ENCODE data around the gene CPNE8. TPM values are rescaled to one million over a fixed set of nuclear protein-coding genes. Genes with fewer than 3 reads are reported as not detected.

The CPNE8 gene
- total and polyA plus RNA-seq, 10 of the 15 experiments (the other 5 are each of a cell fraction or from before 2014, with no cell fraction given), result 11.3 to 38.4 (median 18.9) TPM

GRCh38 chr12:38919191-38919590 lies 13.8 kb upstream of the CPNE8 start:
- intact Hi-C loops (cut with micrococcal nuclease; ENCODE audit: unreplicated experiment), result no loop called here
- RAD21 ChIA-PET (ENCODE audit: unreplicated experiment), result interaction anchor here (0.9 to 3.3 kb wide), 5 partner anchors 13 to 592 kb away, joined by 3 to 18 read pairs (median 4); no protein-coding TSS in a partner anchor
- FAIRE-seq (no peak), ATAC-seq (no peak), DNase-seq (ENCODE audit: low read depth, low spot score) (no peak)
- in situ Hi-C loops (cut with MboI), result loop anchor here (25.0 kb wide), 1 partner anchor 232 kb away; no protein-coding TSS in a partner anchor
- Histone ChIP-seq H3K27ac (ENCODE audit: control insufficient read depth, insufficient read depth) (no peak overlapping the region), H3K79me2 (ENCODE audit: control insufficient read depth, insufficient read depth, low read length) (no peaks in the 10 kb centered on the region), H3K4me3 (no peak overlapping the region), H4K20me1 (ENCODE audit: control insufficient read depth, insufficient read depth) (no peaks in the 10 kb centered on the region), H3K36me3 (ENCODE audit: control insufficient read depth in 2 of 2, insufficient read depth in 2 of 2, low read length in 1 of 2) (no peaks in the 10 kb centered on the region), H2AFZ (ENCODE audit: control insufficient read depth, low read depth, low read length) (no peak overlapping the region), H3K9me3 (replicated peaks; ENCODE audit: control insufficient read depth, insufficient read depth, low read length) (no peaks in the 10 kb centered on the region), H3K4me1 (ENCODE audit: control insufficient read depth, insufficient read depth, low read length) (no peaks in the 10 kb centered on the region), H3K27me3 (replicated peaks in 1 of 2; ENCODE audit: control insufficient read depth in 2 of 2, insufficient read depth in 2 of 2, low read length in 1 of 2) (no peaks in the 10 kb centered on the region), H3K4me2 (ENCODE audit: control insufficient read depth, insufficient read depth) (no peak overlapping the region), H3K9ac (ENCODE audit: control insufficient read depth, insufficient read depth, low read length) (no peak overlapping the region)
- POLR2A ChIA-PET, result no interaction called here
- SMC1A ChIA-PET (ENCODE audit: uncharacterized antibody, unreplicated experiment), result interaction anchor here (0.6 to 3.3 kb wide), 6 partner anchors 8 to 184 kb away, joined by 3 to 90 read pairs (median 4); no protein-coding TSS in a partner anchor
- BruUV-seq (replicated peaks), result no TSS peak
- CTCF ChIA-PET, result interaction anchor here (1.0 to 4.7 kb wide), 6 partner anchors 8 to 591 kb away, joined by 3 to 118 read pairs (median 8); no protein-coding TSS in a partner anchor
- WGBS (ENCODE audit: insufficient coverage, insufficient replicate concordance, low lambda C conversion rate, missing lambda C conversion rate), result 56% methylated on average over 5 of the region's 5 CpGs
- TF ChIP-seq SREBF2 (IDR thresholded peaks at IDR 0.05; ENCODE audit: low read length) (no peak), IKZF2 (IDR thresholded peaks at IDR 0.05) (no peak), CBX5 (IDR thresholded peaks at IDR 0.05; ENCODE audit: low read depth) (no peak), ZNF24 (IDR thresholded peaks at IDR 0.05) (no peak), ATF7 (IDR thresholded peaks at IDR 0.05; ENCODE audit: low read depth) (no peak), BMI1 (IDR thresholded peaks at IDR 0.05; ENCODE audit: borderline replicate concordance) (no peak), ESRRA (IDR thresholded peaks at IDR 0.05; ENCODE audit: low read length) (no peak), WRNIP1 (IDR thresholded peaks at IDR 0.05; ENCODE audit: borderline replicate concordance, low read depth, low read length) (no peak), RAD51 (IDR thresholded peaks at IDR 0.05) (no peak), BHLHE40 (IDR thresholded peaks at IDR 0.05; ENCODE audit: borderline replicate concordance in 1 of 2, low read depth in 2 of 2, low read length in 1 of 2) (no peak), NR2C1 (IDR thresholded peaks at IDR 0.05) (no peak), CHD1 (IDR thresholded peaks at IDR 0.05; ENCODE audit: low read depth, low read length) (no peak), ZBTB33 (IDR thresholded peaks at IDR 0.05) (no peak), JUNB (IDR thresholded peaks at IDR 0.05) (no peak), ATF3 (IDR thresholded peaks at IDR 0.05; ENCODE audit: borderline replicate concordance, extremely low read depth, low read depth, low read length) (no peak), CBFB (IDR thresholded peaks at IDR 0.05; ENCODE audit: low read depth) (no peak)
- TF ChIP-seq, protein P1, sequence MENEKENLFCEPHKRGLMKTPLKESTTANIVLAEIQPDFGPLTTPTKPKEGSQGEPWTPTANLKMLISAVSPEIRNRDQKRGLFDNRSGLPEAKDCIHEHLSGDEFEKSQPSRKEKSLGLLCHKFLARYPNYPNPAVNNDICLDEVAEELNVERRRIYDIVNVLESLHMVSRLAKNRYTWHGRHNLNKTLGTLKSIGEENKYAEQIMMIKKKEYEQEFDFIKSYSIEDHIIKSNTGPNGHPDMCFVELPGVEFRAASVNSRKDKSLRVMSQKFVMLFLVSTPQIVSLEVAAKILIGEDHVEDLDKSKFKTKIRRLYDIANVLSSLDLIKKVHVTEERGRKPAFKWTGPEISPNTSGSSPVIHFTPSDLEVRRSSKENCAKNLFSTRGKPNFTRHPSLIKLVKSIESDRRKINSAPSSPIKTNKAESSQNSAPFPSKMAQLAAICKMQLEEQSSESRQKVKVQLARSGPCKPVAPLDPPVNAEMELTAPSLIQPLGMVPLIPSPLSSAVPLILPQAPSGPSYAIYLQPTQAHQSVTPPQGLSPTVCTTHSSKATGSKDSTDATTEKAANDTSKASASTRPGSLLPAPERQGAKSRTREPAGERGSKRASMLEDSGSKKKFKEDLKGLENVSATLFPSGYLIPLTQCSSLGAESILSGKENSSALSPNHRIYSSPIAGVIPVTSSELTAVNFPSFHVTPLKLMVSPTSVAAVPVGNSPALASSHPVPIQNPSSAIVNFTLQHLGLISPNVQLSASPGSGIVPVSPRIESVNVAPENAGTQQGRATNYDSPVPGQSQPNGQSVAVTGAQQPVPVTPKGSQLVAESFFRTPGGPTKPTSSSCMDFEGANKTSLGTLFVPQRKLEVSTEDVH (IDR thresholded peaks at IDR 0.05; ENCODE audit: low read depth, partially characterized antibody), result no peak
- TF ChIP-seq, protein P2, sequence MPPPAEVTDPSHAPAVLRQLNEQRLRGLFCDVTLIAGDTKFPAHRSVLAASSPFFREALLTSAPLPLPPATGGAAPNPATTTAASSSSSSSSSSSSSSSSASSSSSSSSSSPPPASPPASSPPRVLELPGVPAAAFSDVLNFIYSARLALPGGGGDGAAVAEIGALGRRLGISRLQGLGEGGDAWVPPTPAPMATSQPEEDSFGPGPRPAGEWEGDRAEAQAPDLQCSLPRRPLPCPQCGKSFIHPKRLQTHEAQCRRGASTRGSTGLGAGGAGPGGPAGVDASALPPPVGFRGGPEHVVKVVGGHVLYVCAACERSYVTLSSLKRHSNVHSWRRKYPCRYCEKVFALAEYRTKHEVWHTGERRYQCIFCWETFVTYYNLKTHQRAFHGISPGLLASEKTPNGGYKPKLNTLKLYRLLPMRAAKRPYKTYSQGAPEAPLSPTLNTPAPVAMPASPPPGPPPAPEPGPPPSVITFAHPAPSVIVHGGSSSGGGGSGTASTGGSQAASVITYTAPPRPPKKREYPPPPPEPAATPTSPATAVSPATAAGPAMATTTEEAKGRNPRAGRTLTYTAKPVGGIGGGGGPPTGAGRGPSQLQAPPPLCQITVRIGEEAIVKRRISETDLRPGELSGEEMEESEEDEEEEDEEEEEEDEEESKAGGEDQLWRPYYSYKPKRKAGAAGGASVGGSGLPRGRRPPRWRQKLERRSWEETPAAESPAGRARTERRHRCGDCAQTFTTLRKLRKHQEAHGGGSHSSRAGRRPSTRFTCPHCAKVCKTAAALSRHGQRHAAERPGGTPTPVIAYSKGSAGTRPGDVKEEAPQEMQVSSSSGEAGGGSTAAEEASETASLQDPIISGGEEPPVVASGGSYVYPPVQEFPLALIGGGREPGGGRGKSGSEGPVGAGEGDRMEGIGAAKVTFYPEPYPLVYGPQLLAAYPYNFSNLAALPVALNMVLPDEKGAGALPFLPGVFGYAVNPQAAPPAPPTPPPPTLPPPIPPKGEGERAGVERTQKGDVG (CRISPR knock-in tag; IDR thresholded peaks at IDR 0.05), result no peak
